SK-N-SH (cell line): ENCODE data around the gene C9orf85. TPM values are rescaled to one million over a fixed set of nuclear protein-coding genes. Genes with fewer than 3 reads are reported as not detected.
"Not testable (repeated sequence)": the region's sequence is repeated elsewhere in the genome, so short reads cannot be mapped to it uniquely, and the experiment has no call there.

ENCODE experiments used
- CTCF ChIA-PET: fragments of 300-600, 350-600 bp; formaldehyde crosslinking; extraction: SDS; loops from one replicate; lab custom pipeline; 2021; lab: Yijun Ruan, JAX
- POLR2A ChIA-PET: fragments of 350-600 bp; sonication (Branson Sonifier 250); formaldehyde crosslinking; extraction: SDS; loops from one replicate; lab custom pipeline; 2020; ENCODE audit warnings: antibody characterized with exemption, inconsistent platforms; lab: Yijun Ruan, JAX
- DNase-seq: peaks from one replicate; pipeline ENCODE4 v3.0.0; 2012
- H2AFZ ChIP-seq: fragments of 200-600 bp; sonication (generic); 2 replicates; pipeline ENCODE4 v1.8.1; 2016; ENCODE audit warnings: antibody characterized with exemption, mild to moderate bottlenecking, low read depth
- H3F3A ChIP-seq: fragments of 200-600 bp; sonication (generic); replicated peaks from 2 replicates; pipeline ENCODE3; 2016; ENCODE audit warnings: antibody characterized with exemption, mild to moderate bottlenecking; ENCODE audit not compliant: insufficient read depth
- H3K27ac ChIP-seq, 2 experiments: fragments of 200-500 bp in 1 of 2; fragments of 200-600 bp in 1 of 2; sonication (Bioruptor generic) in 1 of 2; sonication (generic), shearing (Covaris generic) in 1 of 2; 2 replicates each; pipeline versions ENCODE4 v1.5.1 to v1.6.1; 2014 to 2016; ENCODE audit warnings: low read depth in 2 of 2, inconsistent platforms in 1 of 2, low read length in 1 of 2, mild to moderate bottlenecking in 1 of 2, mixed read lengths in 1 of 2
- H3K27me3 ChIP-seq: fragments of 200-600 bp; sonication (generic), shearing (Covaris generic); 2 replicates; pipeline ENCODE4 v1.6.1; 2016; ENCODE audit warnings: mixed run types; ENCODE audit not compliant: insufficient read depth
- H3K36me3 ChIP-seq, 2 experiments: fragments of 200-500 bp in 1 of 2; fragments of 200-600 bp in 1 of 2; sonication (Bioruptor generic) in 1 of 2; sonication (generic) in 1 of 2; replicated peaks in 1 of 2; 2 replicates each; pipeline versions ENCODE3 to v1.5.1; 2014 to 2016; ENCODE audit warnings: low read length in 1 of 2, mild to moderate bottlenecking in 1 of 2; ENCODE audit not compliant: insufficient read depth in 2 of 2, control insufficient read depth in 1 of 2
- H3K4me1 ChIP-seq, 2 experiments: fragments of 200-500 bp in 1 of 2; fragments of 200-600 bp in 1 of 2; sonication (Bioruptor generic) in 1 of 2; sonication (generic), shearing (Covaris generic) in 1 of 2; 2 replicates each; pipeline versions ENCODE4 v1.5.1 to v1.6.1; 2014 to 2016; ENCODE audit warnings: low read depth in 1 of 2, low read length in 1 of 2, mixed run types in 1 of 2; ENCODE audit not compliant: insufficient read depth in 2 of 2, control insufficient read depth in 1 of 2
- H3K4me2 ChIP-seq: fragments of 200-600 bp; sonication (generic), shearing (Covaris generic); 2 replicates; pipeline ENCODE4 v1.6.1; 2017; ENCODE audit warnings: mixed run types
- H3K4me3 ChIP-seq, 2 experiments: fragments of 200-500 bp in 1 of 2; fragments of 200-600 bp in 1 of 2; sonication (Bioruptor generic) in 1 of 2; sonication (generic), shearing (Covaris generic) in 1 of 2; 2 replicates each; pipeline versions ENCODE4 v1.5.1 to v1.8.1; 2014 to 2016; ENCODE audit warnings: low read depth in 2 of 2, inconsistent platforms in 1 of 2, low read length in 1 of 2, mild to moderate bottlenecking in 1 of 2, mixed read lengths in 1 of 2, moderate library complexity in 1 of 2
- H3K79me2 ChIP-seq: fragments of 200-600 bp; sonication (generic); 2 replicates; pipeline ENCODE4 v1.8.1; 2017; ENCODE audit warnings: mild to moderate bottlenecking; ENCODE audit not compliant: insufficient read depth
- H3K9ac ChIP-seq: fragments of 200-600 bp; sonication (generic); 2 replicates; pipeline ENCODE4 v1.6.1; 2017; ENCODE audit warnings: mixed run types
- H3K9me2 ChIP-seq: fragments of 200-600 bp; sonication (generic); 2 replicates; pipeline ENCODE4 v1.6.1; 2017; ENCODE audit warnings: mixed run types
- H3K9me3 ChIP-seq: fragments of 200-600 bp; sonication (generic); 2 replicates; pipeline ENCODE4 v1.6.1; 2017; ENCODE audit warnings: mixed run types, mild to moderate bottlenecking, moderate library complexity
- H4K20me1 ChIP-seq: fragments of 200-600 bp; sonication (generic); 2 replicates; pipeline ENCODE4 v1.6.1; 2017; ENCODE audit warnings: mild to moderate bottlenecking, mixed run types; ENCODE audit not compliant: insufficient read depth
- ELF1 ChIP-seq: IDR thresholded peaks from 2 replicates; pipeline ENCODE4 v1.4.0; 2012
- EZH2phosphoT487 ChIP-seq: fragments of 200-600 bp; sonication (generic); IDR thresholded peaks from 2 replicates; pipeline ENCODE4 v1.6.1; 2017; ENCODE audit warnings: low read depth, mixed run types, mild to moderate bottlenecking, antibody characterized with exemption, moderate library complexity, borderline replicate concordance
- FOXJ3 ChIP-seq: sonication (generic); formaldehyde crosslinking; IDR thresholded peaks from 2 replicates; pipeline ENCODE4 v1.5.1; 2020; ENCODE audit warnings: mild to moderate bottlenecking, missing genetic modification reagents
- GATA2 ChIP-seq: sonication (generic); formaldehyde crosslinking; IDR thresholded peaks from 2 replicates; pipeline ENCODE4 v1.5.0; 2020; ENCODE audit warnings: mild to moderate bottlenecking, missing genetic modification reagents
- RCOR1 ChIP-seq: fragments of 150-350 bp; IDR thresholded peaks from 2 replicates; pipeline ENCODE4 v1.6.1; 2017; ENCODE audit warnings: antibody characterized with exemption, low read length
- SIN3A ChIP-seq: IDR thresholded peaks from 2 replicates; pipeline ENCODE4 v1.6.1; 2012; ENCODE audit warnings: low read depth, mild to moderate bottlenecking, low read length, moderate library complexity, borderline replicate concordance
- USF2 ChIP-seq: fragments of 150-350 bp; IDR thresholded peaks from 2 replicates; pipeline ENCODE4 v1.6.1; 2017; ENCODE audit warnings: antibody characterized with exemption, low read length, low read depth, borderline replicate concordance
- YY1 ChIP-seq: IDR thresholded peaks from 2 replicates; pipeline ENCODE4 v1.4.0; 2012; ENCODE audit warnings: low read depth, mild to moderate bottlenecking
- ZBTB33 ChIP-seq: IDR thresholded peaks from 2 replicates; pipeline ENCODE4 v1.4.0; 2012; ENCODE audit warnings: low read depth, borderline replicate concordance
- WGBS: methylation state at CpG from one replicate; pipeline ENCODE4 v1.1.6; 2017; ENCODE audit warnings: low lambda C conversion rate; 5-methylcytosine and 5-hydroxymethylcytosine counted together
- polyA plus RNA-seq, 3 experiments: library from polyadenylated mRNA; depleted of rRNA; stranded (reverse); fragments of >200 nt; gene quantifications; 2 replicates each; pipeline ENCODE4 v1.2.3, GENCODE V29; 2012

Gene C9orf85
- polyA plus RNA-seq, 1 of the 3 experiments (the other 2 are of a cell fraction): 11.1 TPM

GRCh38 chr9:71897577-71897976 is 13.9 kb upstream of the C9orf85 start:
- Histone ChIP-seq H3K4me1 (no peaks in the 10 kb centered on the region; a peak in 2 of 4 replicates), H3K27me3 (no peaks in the 10 kb centered on the region), H3K4me2 (no peak overlapping the region), H3K27ac (no peak overlapping the region), H3K9me3 (no peaks in the 10 kb centered on the region), H4K20me1 (peaks cover 62% of the 10 kb centered on the region), H2AFZ (no peak overlapping the region), H3K9ac (no peak overlapping the region), H3K36me3 (no peaks in the 10 kb centered on the region), H3K79me2 (peaks cover 82% of the 10 kb centered on the region), H3F3A (no peaks in the 10 kb centered on the region), H3K4me3 (no peak overlapping the region), H3K9me2 (no peaks in the 10 kb centered on the region)
- WGBS: 94% methylated on average over 1 of the region's 1 CpG
- POLR2A ChIA-PET: no interaction called here
- no peak for DNase-seq
- CTCF ChIA-PET: no interaction called here
- TF ChIP-seq RCOR1 (no peak), GATA2 (CRISPR knock-in tag) (no peak), FOXJ3 (CRISPR knock-in tag) (no peak), EZH2phosphoT487 (no peak), ZBTB33 (no peak), YY1 (no peak), USF2 (no peak), SIN3A (no peak), ELF1 (no peak)

- H2AFZ ChIP-seq, H3K4me1 ChIP-seq, DNase-seq, H3K4me2 ChIP-seq, H3K27ac ChIP-seq, H3K9ac ChIP-seq, H3K9me2 ChIP-seq, H3K27me3 ChIP-seq, POLR2A ChIA-PET, H3K9me3 ChIP-seq, H3K36me3 ChIP-seq, H3K4me3 ChIP-seq, H3F3A ChIP-seq: not testable (repeated sequence)
- peaks cover 82% of the 10 kb centered on the region for H3K79me2 ChIP-seq
- CTCF ChIA-PET: interaction anchor here (1.4 kb wide), 1 partner anchor 373 kb away, joined by 3 read pairs; no protein-coding TSS in a partner anchor
- WGBS: 95% methylated on average over 6 of the region's 6 CpGs
- peaks cover 55% of the 10 kb centered on the region for H4K20me1 ChIP-seq
These were observed 12.7 kb upstream of the C9orf85 start for GRCh38 chr9:71898756-71899155.
